SK-N-SH treated with all-trans-retinoic acid at 6 μM for 48 hours (cell line): ENCODE data around the gene UVSSA.
"Not testable (repeated sequence)": the region's sequence is repeated elsewhere in the genome, so short reads cannot be mapped to it uniquely, and the experiment has no call there.

ENCODE experiments used
- ATAC-seq: fragments of 200-7000 bp; cut with Tn5 transposase; 3 replicates; pipeline ENCODE4 v1.9.1; 2020; ENCODE audit warnings: mild to moderate bottlenecking, moderate library complexity
- ARNTL ChIP-seq: fragments of 450-650 bp; formaldehyde crosslinking; IDR thresholded peaks from 2 replicates; pipeline ENCODE4 v1.5.0; 2020; ENCODE audit warnings: low read depth, mild to moderate bottlenecking, moderate library complexity, borderline replicate concordance
- BACH2 ChIP-seq: fragments of 250-450 bp; sonication (Bioruptor Pico); IDR thresholded peaks from 2 replicates; pipeline ENCODE4 v1.9.0; 2021; ENCODE audit warnings: mild to moderate bottlenecking, borderline replicate concordance
- CREB5 ChIP-seq: fragments of 250-450 bp; sonication (Bioruptor Pico); IDR thresholded peaks from 2 replicates; pipeline ENCODE4 v1.5.1; 2020; ENCODE audit warnings: low read depth, mild to moderate bottlenecking, moderate library complexity
- CSRNP3 ChIP-seq: fragments of 250-450 bp; sonication (Bioruptor Pico); IDR thresholded peaks from 2 replicates; pipeline ENCODE4 v1.5.1; 2021; ENCODE audit warnings: mild to moderate bottlenecking, moderate library complexity
- ESRRG ChIP-seq: fragments of 250-450 bp; sonication (Bioruptor Pico); IDR thresholded peaks from 2 replicates; pipeline ENCODE4 v1.6.1; 2021; ENCODE audit warnings: mild to moderate bottlenecking
- GLIS3 ChIP-seq: fragments of 250-450 bp; sonication (Bioruptor Pico); IDR thresholded peaks from 2 replicates; pipeline ENCODE4 v1.5.0; 2020; ENCODE audit warnings: mild to moderate bottlenecking, moderate library complexity
- ISL1 ChIP-seq: fragments of 250-450 bp; sonication (Bioruptor Pico); IDR thresholded peaks from 2 replicates; pipeline ENCODE4 v2.1.2; 2022; ENCODE audit warnings: mild to moderate bottlenecking, moderate library complexity
- OSR1 ChIP-seq: fragments of 250-450 bp; sonication (Bioruptor Pico); IDR thresholded peaks from 2 replicates; pipeline ENCODE4 v1.8.0; 2022; ENCODE audit warnings: moderate library complexity, mild to moderate bottlenecking, inconsistent platforms
- PATZ1 ChIP-seq: fragments of 250-450 bp; sonication (Bioruptor Pico); IDR thresholded peaks from 2 replicates; pipeline ENCODE4 v1.8.0; 2020; ENCODE audit warnings: mild to moderate bottlenecking, moderate library complexity, borderline replicate concordance
- RARB ChIP-seq: fragments of 250-450 bp; sonication (Bioruptor Pico); IDR thresholded peaks from 2 replicates; pipeline ENCODE4 v1.8.0; 2021; ENCODE audit warnings: mild to moderate bottlenecking, moderate library complexity
- SNAI2 ChIP-seq: fragments of 250-450 bp; sonication (Bioruptor Pico); IDR thresholded peaks from 2 replicates; pipeline ENCODE4 v1.5.0; 2020; ENCODE audit warnings: mild to moderate bottlenecking, moderate library complexity
- TCF4 ChIP-seq: fragments of 250-450 bp; sonication (Bioruptor Pico); IDR thresholded peaks from 2 replicates; pipeline ENCODE4 v1.8.0; 2021; ENCODE audit warnings: mild to moderate bottlenecking, moderate library complexity, borderline replicate concordance
- TOX ChIP-seq: fragments of 250-450 bp; sonication (Bioruptor Pico); IDR thresholded peaks from 2 replicates; pipeline ENCODE4 v1.8.0; 2021; ENCODE audit warnings: mild to moderate bottlenecking, moderate library complexity, borderline replicate concordance
- TSHZ2 ChIP-seq: fragments of 250-450 bp; sonication (Bioruptor Pico); IDR thresholded peaks from 2 replicates; pipeline ENCODE4 v1.5.0; 2020; ENCODE audit warnings: mild to moderate bottlenecking, moderate library complexity
- ZFP30 ChIP-seq: fragments of 450-650 bp; formaldehyde crosslinking; IDR thresholded peaks from 2 replicates; pipeline ENCODE4 v1.5.0; 2022; ENCODE audit warnings: mild to moderate bottlenecking, moderate library complexity
- ZNF565 ChIP-seq: fragments of 450-650 bp; formaldehyde crosslinking; conservative IDR thresholded peaks from 2 replicates; pipeline ENCODE4 v1.5.0; 2020; ENCODE audit warnings: low read depth, mild to moderate bottlenecking, moderate library complexity
- ZNF70 ChIP-seq: fragments of 450-650 bp; formaldehyde crosslinking; IDR thresholded peaks from 2 replicates; pipeline ENCODE4 v1.5.0; 2020; ENCODE audit warnings: mild to moderate bottlenecking, moderate library complexity
- ZNF8 ChIP-seq: fragments of 450-650 bp; formaldehyde crosslinking; IDR thresholded peaks from 2 replicates; pipeline ENCODE4 v1.5.0; 2020; ENCODE audit warnings: mild to moderate bottlenecking, moderate library complexity
- TF ChIP-seq, protein P1 (sequence below): fragments of 250-450 bp; sonication (Bioruptor Pico); IDR thresholded peaks from 2 replicates; pipeline ENCODE4 v1.8.0; 2021; ENCODE audit warnings: low read depth, mild to moderate bottlenecking, moderate library complexity, borderline replicate concordance

Gene UVSSA

GRCh38 chr4:1393866-1394265, 46.9 kb downstream of the UVSSA start:
- ATAC-seq = no peak
- TF ChIP-seq ZNF70 (no peak), PATZ1 (CRISPR knock-in tag) (no peak), OSR1 (no peak), CSRNP3 (CRISPR knock-in tag) (no peak), TOX (no peak), BACH2 (no peak), TCF4 (CRISPR knock-in tag) (no peak), RARB (no peak), CREB5 (CRISPR knock-in tag) (no peak), ZNF8 (CRISPR knock-in tag) (no peak), TSHZ2 (CRISPR knock-in tag) (no peak)
- TF ChIP-seq, protein P1, sequence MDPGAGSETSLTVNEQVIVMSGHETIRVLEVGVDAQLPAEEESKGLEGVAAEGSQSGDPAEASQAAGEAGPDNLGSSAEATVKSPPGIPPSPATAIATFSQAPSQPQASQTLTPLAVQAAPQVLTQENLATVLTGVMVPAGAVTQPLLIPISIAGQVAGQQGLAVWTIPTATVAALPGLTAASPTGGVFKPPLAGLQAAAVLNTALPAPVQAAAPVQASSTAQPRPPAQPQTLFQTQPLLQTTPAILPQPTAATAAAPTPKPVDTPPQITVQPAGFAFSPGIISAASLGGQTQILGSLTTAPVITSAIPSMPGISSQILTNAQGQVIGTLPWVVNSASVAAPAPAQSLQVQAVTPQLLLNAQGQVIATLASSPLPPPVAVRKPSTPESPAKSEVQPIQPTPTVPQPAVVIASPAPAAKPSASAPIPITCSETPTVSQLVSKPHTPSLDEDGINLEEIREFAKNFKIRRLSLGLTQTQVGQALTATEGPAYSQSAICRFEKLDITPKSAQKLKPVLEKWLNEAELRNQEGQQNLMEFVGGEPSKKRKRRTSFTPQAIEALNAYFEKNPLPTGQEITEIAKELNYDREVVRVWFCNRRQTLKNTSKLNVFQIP (CRISPR knock-in tag) = no peak

DNA sequence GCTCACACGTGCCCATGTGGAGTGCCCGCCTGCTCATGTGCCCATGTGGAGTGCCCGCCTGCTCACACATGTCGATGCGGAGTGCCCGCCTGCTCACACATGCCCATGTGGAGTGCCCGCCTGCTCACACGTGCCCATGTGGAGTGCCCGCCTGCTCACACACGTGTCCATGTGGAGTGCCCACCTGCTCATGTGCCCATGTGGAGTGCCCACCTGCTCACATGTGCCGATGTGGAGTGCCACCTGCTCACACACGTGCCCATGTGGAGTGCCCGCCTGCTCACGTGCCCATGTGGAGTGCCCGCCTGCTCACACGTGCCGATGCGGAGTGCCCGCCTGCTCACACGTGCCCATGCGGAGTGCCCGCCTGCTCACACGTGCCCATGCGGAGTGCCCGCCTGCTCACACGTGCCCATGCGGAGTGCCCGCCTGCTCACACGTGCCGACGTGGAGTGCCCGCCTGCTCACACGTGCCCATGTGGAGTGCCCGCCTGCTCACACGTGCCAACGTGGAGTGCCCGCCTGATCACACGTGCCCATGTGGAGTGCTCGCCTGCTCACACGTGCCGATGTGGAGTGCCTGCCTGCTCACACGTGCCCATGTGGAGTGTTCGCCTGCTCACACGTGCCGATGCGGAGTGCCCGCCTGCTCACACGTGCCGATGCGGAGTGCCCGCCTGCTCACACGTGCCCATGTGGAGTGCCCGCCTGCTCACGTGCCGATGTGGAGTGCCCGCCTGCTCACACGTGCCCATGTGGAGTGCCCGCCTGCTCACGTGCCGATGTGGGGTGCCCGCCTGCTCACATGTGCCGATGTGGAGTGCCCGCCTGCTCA, 47.8 kb downstream of the UVSSA start:
- ATAC-seq = not testable (repeated sequence)

- not testable (repeated sequence) for ATAC-seq
Measured at GRCh38 chr4:1395389-1395820, 48.4 kb downstream of the UVSSA start.

- TF ChIP-seq ARNTL (CRISPR knock-in tag) (no peak), ZFP30 (no peak), BACH2 (no peak), ZNF70 (no peak), CSRNP3 (CRISPR knock-in tag) (no peak), ISL1 (CRISPR knock-in tag) (no peak), GLIS3 (no peak), ZNF565 (CRISPR knock-in tag) (no peak), SNAI2 (CRISPR knock-in tag) (no peak), PATZ1 (CRISPR knock-in tag) (no peak), ESRRG (CRISPR knock-in tag) (no peak)
- ATAC-seq = no peak
Measured at GRCh38 chr4:1395941-1396805, 49.2 kb downstream of the UVSSA start.
